HG03103 (cell line): ENCODE measurements around the gene CFAP100.

Experiments used
- ATAC-seq: cut with Tn5 transposase; IDR thresholded peaks from one replicate; pipeline ENCODE4 v1.9.1; 2021; ENCODE audit warnings: low read depth; ENCODE audit not compliant: unreplicated experiment

The CFAP100 gene

GRCh38 chr3:126439346-126439967 lies 44.7 kb downstream of the CFAP100 start:
- ATAC-seq: no peak

- no peak for ATAC-seq
Observed at GRCh38 chr3:126439968-126440708, 45.4 kb downstream of the CFAP100 start.

GRCh38 chr3:126440709-126440995 lies 45.9 kb downstream of the CFAP100 start:
- ATAC-seq: no peak

GRCh38 chr3:126441256-126441880 lies 46.7 kb downstream of the CFAP100 start:
- no peak for ATAC-seq

GRCh38 chr3:126442094-126442855 lies 47.6 kb downstream of the CFAP100 start:
- ATAC-seq: no peak

- no peak for ATAC-seq
Observed at GRCh38 chr3:126442856-126443242, 48.1 kb downstream of the CFAP100 start.

GRCh38 chr3:126445506-126445905 lies 50.8 kb downstream of the CFAP100 start:
- no peak for ATAC-seq

GRCh38 chr3:126446301-126446700 lies 51.6 kb downstream of the CFAP100 start:
- ATAC-seq: no peak

GRCh38 chr3:126446791-126447190 lies 52.1 kb downstream of the CFAP100 start:
- no peak for ATAC-seq

- no peak for ATAC-seq
Observed at GRCh38 chr3:126447456-126448106, 52.9 kb downstream of the CFAP100 start.

- no peak for ATAC-seq
Observed at GRCh38 chr3:126448136-126448892, 53.6 kb downstream of the CFAP100 start.

- ATAC-seq: no peak
Observed at GRCh38 chr3:126448893-126449180, 54.1 kb downstream of the CFAP100 start.

- no peak for ATAC-seq
Observed at GRCh38 chr3:126449621-126450051, 54.9 kb downstream of the CFAP100 start.

- no peak for ATAC-seq
Observed at GRCh38 chr3:126450219-126450618, 55.5 kb downstream of the CFAP100 start.

- ATAC-seq: no peak
Observed at GRCh38 chr3:126450744-126451143, 56.0 kb downstream of the CFAP100 start.

GRCh38 chr3:126451511-126451910 lies 56.8 kb downstream of the CFAP100 start:
- ATAC-seq: no peak

GRCh38 chr3:126452213-126452612 lies 57.5 kb downstream of the CFAP100 start:
- ATAC-seq: no peak

GRCh38 chr3:126454025-126454424 lies 59.3 kb downstream of the CFAP100 start:
- no peak for ATAC-seq

- ATAC-seq: no peak
Observed at GRCh38 chr3:126454437-126455198, 59.9 kb downstream of the CFAP100 start.

- ATAC-seq: no peak
Observed at GRCh38 chr3:126456211-126456610, 61.5 kb downstream of the CFAP100 start.
